ENCODE results near the gene EIF4E1B. TPM values are rescaled to one million over a fixed set of nuclear protein-coding genes. Genes with fewer than 3 reads are reported as not detected.

The EIF4E1B gene
- total and polyA plus RNA-seq, 2 experiments from 2014 or later = 0.17 TPM; not detected in 1

- Histone ChIP-seq H3K36me3 (ENCODE audit: insufficient read depth) (no peaks in the 10 kb centered on the region), H2AFZ (no peak overlapping the region), H3K79me2 (replicated peaks; ENCODE audit: insufficient read depth) (peaks cover 30% of the 10 kb centered on the region), H3K4me2 (no peak overlapping the region), H3K9me2 (ENCODE audit: insufficient read depth) (no peaks in the 10 kb centered on the region; the same call in 1 of the 2 replicates), H3K4me3 (no peak overlapping the region), H3K27ac (ENCODE audit: low read depth) (no peak overlapping the region), H3F3A (replicated peaks; ENCODE audit: low read depth) (0 out of 2 replicates have a peak, but pooled peaks cover 5% of the 10 kb centered on the region), H3K27me3 (ENCODE audit: insufficient read depth) (no peaks in the 10 kb centered on the region), H4K20me1 (replicated peaks; ENCODE audit: insufficient read depth) (no peaks in the 10 kb centered on the region), H3K4me1 (ENCODE audit: insufficient read depth) (peaks cover 4% of the 10 kb centered on the region; the same call in 1 of the 2 replicates)
- H3K4me1 Mint-ChIP-seq = peaks cover 31% of the 10 kb centered on the region
- peaks cover 5% of the 10 kb centered on the region for H3K27me3 Mint-ChIP-seq (ENCODE audit: insufficient read depth, low read depth, poor library complexity)
- H3K4me3 Mint-ChIP-seq = no peak overlapping the region
- no peak for ATAC-seq
- H3K9me3 Mint-ChIP-seq = no peaks in the 10 kb centered on the region
- H3K36me3 Mint-ChIP-seq (ENCODE audit: low read depth) = peaks cover 8% of the 10 kb centered on the region; the same call in 2 of the 3 replicates
- H3K27ac Mint-ChIP-seq = no peak overlapping the region
- no peak for TF ChIP-seq ETS1 (IDR thresholded peaks at IDR 0.05)
- TF ChIP-seq STAT1 (IDR thresholded peaks at IDR 0.05; ENCODE audit: unreplicated experiment) = no peak
- TF ChIP-seq REST (IDR thresholded peaks at IDR 0.05; ENCODE audit: unreplicated experiment) = no peak
- TF ChIP-seq POLR2AphosphoS5 (IDR thresholded peaks at IDR 0.05; ENCODE audit: low read depth) = no peak
- no peak for TF ChIP-seq CREB1 (CRISPR knock-in tag; IDR thresholded peaks at IDR 0.05; ENCODE audit: low read depth)
- no peak for TF ChIP-seq ZNF462 (CRISPR knock-in tag; IDR thresholded peaks at IDR 0.05)
- TF ChIP-seq EZH2phosphoT487 (IDR thresholded peaks at IDR 0.05; ENCODE audit: unreplicated experiment) = no peak
- no peak for TF ChIP-seq ZNF331 (CRISPR knock-in tag; IDR thresholded peaks at IDR 0.05; ENCODE audit: low read depth)
- no peak for TF ChIP-seq CTCF (conservative IDR thresholded peaks at IDR 0.05; ENCODE audit: low read depth in 2 of 2)
- TF ChIP-seq NANOG (IDR thresholded peaks at IDR 0.05; ENCODE audit: borderline replicate concordance) = no peak
- no peak for TF ChIP-seq JUNB (IDR thresholded peaks at IDR 0.05; ENCODE audit: unreplicated experiment)
- TF ChIP-seq ZNF114 (CRISPR knock-in tag; IDR thresholded peaks at IDR 0.05) = no peak
- no peak for TF ChIP-seq EZH2 (IDR thresholded peaks at IDR 0.05; ENCODE audit: low read depth, unreplicated experiment)
- DNase-seq (ENCODE audit: low spot score) = no peak
These were observed 23.2 kb downstream of the EIF4E1B start for GRCh38 chr5:176653401-176654385.
